Stimulated activated naive CD4-positive, alpha-beta T cell treated with Interleukin-2 at 50 U/mL for 16 hours (primary cell): ENCODE data around the gene MYO16.
"Not testable (repeated sequence)": the region's sequence is repeated elsewhere in the genome, so short reads cannot be mapped to it uniquely, and the experiment has no call there.

Experiments
- DNase-seq: peaks from one replicate; lab custom pipeline; 2025; lab: John Stamatoyannopoulos, UW

Gene MYO16

GRCh38 chr13:109200556-109200955 lies 571.1 kb downstream of the MYO16 start:
- no peak for DNase-seq

- DNase-seq: no peak
Observed at GRCh38 chr13:109203587-109203986, 574.2 kb downstream of the MYO16 start.

GRCh38 chr13:109204252-109204651 lies 574.8 kb downstream of the MYO16 start:
- DNase-seq: no peak

GRCh38 chr13:109204657-109205056 lies 575.2 kb downstream of the MYO16 start:
- DNase-seq: no peak

GRCh38 chr13:109205315-109205714 lies 575.9 kb downstream of the MYO16 start:
- no peak for DNase-seq

GRCh38 chr13:109206616-109207015 lies 577.2 kb downstream of the MYO16 start:
- DNase-seq: no peak

- DNase-seq: no peak
Observed at GRCh38 chr13:109207622-109208021, 578.2 kb downstream of the MYO16 start.

- no peak for DNase-seq
Observed at GRCh38 chr13:109208522-109208921, 579.1 kb downstream of the MYO16 start.

- no peak for DNase-seq
Observed at GRCh38 chr13:109209526-109209925, 580.1 kb downstream of the MYO16 start.

GRCh38 chr13:109211616-109212015 lies 582.2 kb downstream of the MYO16 start:
- DNase-seq: no peak

- no peak for DNase-seq
Observed at GRCh38 chr13:109212650-109213049, 583.2 kb downstream of the MYO16 start.

- no peak for DNase-seq
Observed at GRCh38 chr13:109213714-109214113, 584.3 kb downstream of the MYO16 start.

- DNase-seq: no peak
Observed at GRCh38 chr13:109214393-109214792, 585.0 kb downstream of the MYO16 start.

GRCh38 chr13:109215377-109215776 lies 586.0 kb downstream of the MYO16 start:
- no peak for DNase-seq

GRCh38 chr13:109217510-109217909 lies 588.1 kb downstream of the MYO16 start:
- DNase-seq: not testable (repeated sequence)

GRCh38 chr13:109220631-109221030 lies 591.2 kb downstream of the MYO16 start:
- DNase-seq: no peak

GRCh38 chr13:109224033-109224432 lies 594.6 kb downstream of the MYO16 start:
- DNase-seq: no peak

- no peak for DNase-seq
Observed at GRCh38 chr13:109226631-109227030, 597.2 kb downstream of the MYO16 start.

GRCh38 chr13:109227344-109227940 lies 598.0 kb downstream of the MYO16 start:
- no peak for DNase-seq

- DNase-seq: no peak
Observed at GRCh38 chr13:109228211-109228610, 598.8 kb downstream of the MYO16 start.

GRCh38 chr13:109231888-109232287 lies 602.5 kb downstream of the MYO16 start:
- no peak for DNase-seq

- no peak for DNase-seq
Observed at GRCh38 chr13:109233293-109233692, 603.9 kb downstream of the MYO16 start.

- DNase-seq: no peak
Observed at GRCh38 chr13:109235901-109236300, 606.5 kb downstream of the MYO16 start.

GRCh38 chr13:109241160-109241559 lies 611.7 kb downstream of the MYO16 start:
- no peak for DNase-seq
